PFSK-1 (cell line): Measurements from ENCODE around the gene SMCO4.

Source experiments
- FOXP2 ChIP-seq: optimal IDR thresholded peaks from 2 replicates; pipeline ENCODE3; 2011; ENCODE audit warnings: borderline replicate concordance, control low read depth, inconsistent platforms; ENCODE audit not compliant: insufficient read depth; ENCODE audit errors: extremely low read length, extremely low read depth
- POLR2AphosphoS5 ChIP-seq: IDR thresholded peaks from 2 replicates; pipeline ENCODE4 v1.6.1; 2012; ENCODE audit warnings: low read depth, mild to moderate bottlenecking, control low read depth, low read length, moderate library complexity
- REST ChIP-seq, 2 experiments: IDR thresholded peaks; 2 replicates each; pipeline versions ENCODE4 v1.6.1 to v1.8.0; 2011 to 2012; ENCODE audit warnings: low read depth in 2 of 2, low read length in 2 of 2, control low read depth in 1 of 2, inconsistent platforms in 1 of 2, mild to moderate bottlenecking in 1 of 2, moderate library complexity in 1 of 2; ENCODE audit not compliant: insufficient read depth in 1 of 2
- SIN3A ChIP-seq: IDR thresholded peaks from 2 replicates; pipeline ENCODE4 v1.6.1; 2012; ENCODE audit warnings: mild to moderate bottlenecking, low read length, moderate library complexity, borderline replicate concordance; ENCODE audit not compliant: insufficient read depth
- TAF1 ChIP-seq: IDR thresholded peaks from 2 replicates; pipeline ENCODE4 v1.6.1; 2012; ENCODE audit warnings: low read length, control low read depth, borderline replicate concordance; ENCODE audit not compliant: insufficient read depth

SMCO4 gene

GRCh38 chr11:93517041-93517440 is 26.1 kb downstream of the SMCO4 start:
- TF ChIP-seq FOXP2 = no peak
- TF ChIP-seq TAF1 = no peak
- TF ChIP-seq SIN3A = no peak
- TF ChIP-seq REST (IDR thresholded peaks at IDR 0.05; ENCODE audit: insufficient read depth in 1 of 2, low read depth in 2 of 2, low read length in 2 of 2) = no peak
- no peak for TF ChIP-seq POLR2AphosphoS5

- TF ChIP-seq FOXP2 = no peak
- TF ChIP-seq POLR2AphosphoS5 = no peak
- no peak for TF ChIP-seq SIN3A
- TF ChIP-seq TAF1 = no peak
- TF ChIP-seq REST (IDR thresholded peaks at IDR 0.05; ENCODE audit: insufficient read depth in 1 of 2, low read depth in 2 of 2, low read length in 2 of 2) = no peak
Observed at GRCh38 chr11:93515441-93516025, 27.7 kb downstream of the SMCO4 start.

DNA sequence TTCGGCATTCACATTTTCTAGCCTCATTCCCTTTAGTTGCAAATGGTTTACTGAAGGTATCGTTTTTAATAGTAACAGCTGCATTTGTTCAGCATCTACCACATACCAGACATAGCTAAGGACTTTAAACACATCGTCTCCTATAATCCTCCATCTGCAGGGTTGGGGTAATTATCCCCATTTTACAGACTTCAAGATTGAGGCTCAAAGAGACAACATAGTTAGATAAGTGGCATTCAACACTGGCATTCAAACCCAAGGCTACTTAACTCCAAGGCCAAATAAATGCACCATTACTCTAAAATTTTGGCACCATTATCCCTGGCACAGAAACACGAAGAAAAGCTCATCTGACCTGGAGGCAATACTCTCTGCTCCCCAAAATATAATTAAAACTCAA is 28.5 kb downstream of the SMCO4 start:
- no peak for TF ChIP-seq POLR2AphosphoS5
- no peak for TF ChIP-seq FOXP2
- no peak for TF ChIP-seq SIN3A

- TF ChIP-seq FOXP2 = no peak
- no peak for TF ChIP-seq REST (IDR thresholded peaks at IDR 0.05; ENCODE audit: insufficient read depth in 1 of 2, low read depth in 2 of 2, low read length in 2 of 2)
- no peak for TF ChIP-seq TAF1
- TF ChIP-seq SIN3A = no peak
- TF ChIP-seq POLR2AphosphoS5 = no peak
Observed at GRCh38 chr11:93513772-93514171, 29.4 kb downstream of the SMCO4 start.

DNA sequence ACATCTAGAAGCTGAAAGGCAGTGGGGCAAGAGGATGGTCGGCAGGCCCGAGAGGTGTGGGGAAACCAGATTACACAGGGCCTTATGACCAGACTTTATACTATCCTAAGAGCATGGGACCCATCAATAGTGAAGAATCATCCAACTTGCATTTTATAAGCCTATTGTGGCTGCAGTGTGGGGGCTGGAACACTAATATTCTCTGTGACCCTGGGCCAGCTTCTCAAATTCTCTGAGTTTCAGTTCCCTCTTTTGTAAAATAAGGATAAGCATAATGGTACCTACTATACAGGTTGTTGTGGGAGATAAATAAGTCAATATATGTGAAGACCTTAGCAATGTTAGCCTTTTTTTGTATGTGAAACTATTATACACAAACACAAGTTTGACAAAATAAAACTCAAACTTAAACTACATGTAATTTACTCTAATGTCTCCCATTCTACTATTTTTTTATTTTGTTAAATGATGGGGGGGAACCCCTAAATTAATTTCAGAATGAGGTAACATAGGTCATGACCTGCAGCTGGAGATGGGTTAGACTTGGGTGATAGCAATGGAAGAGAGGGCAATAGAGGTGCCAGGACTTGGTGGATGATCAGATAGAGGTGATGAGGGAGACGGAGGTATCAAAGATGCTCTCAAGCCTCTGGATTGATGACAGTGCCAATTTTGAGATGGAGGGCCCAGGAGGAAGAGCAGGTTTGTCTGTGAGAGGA is 30.1 kb downstream of the SMCO4 start:
- TF ChIP-seq REST (IDR thresholded peaks at IDR 0.05; ENCODE audit: insufficient read depth in 1 of 2, low read depth in 2 of 2, low read length in 2 of 2) = no peak
- TF ChIP-seq TAF1 = no peak
- no peak for TF ChIP-seq FOXP2
- no peak for TF ChIP-seq SIN3A
- TF ChIP-seq POLR2AphosphoS5 = no peak
